Ascending aorta (tissue), 2 donors: Measurements from ENCODE around the gene C11orf54. TPM values are rescaled to one million over a fixed set of nuclear protein-coding genes. Genes with fewer than 3 reads are reported as not detected.

Source experiments
- DNase-seq, 2 donors: peaks; one replicate each; pipeline ENCODE4 v3.0.0-alpha.2; 2019; ENCODE audit warnings: low spot score in 2 of 2
- H3K27ac ChIP-seq, 2 donors: fragments of 200-600 bp; sonication (generic); one replicate each; pipeline ENCODE4 v1.5.1; 2016 to 2017; ENCODE audit warnings: mild to moderate bottlenecking in 1 of 2
- H3K27me3 ChIP-seq: fragments of 200-600 bp; sonication (generic); one replicate; pipeline ENCODE4 v1.5.1; 2017
- H3K36me3 ChIP-seq, 2 donors: fragments of 200-600 bp; sonication (generic); one replicate each; pipeline ENCODE4 v1.5.1; 2016
- H3K4me1 ChIP-seq, 2 donors: fragments of 200-600 bp; sonication (generic); one replicate each; pipeline ENCODE4 v1.5.1; 2016 to 2017; ENCODE audit warnings: mild to moderate bottlenecking in 1 of 2
- H3K4me3 ChIP-seq, 2 donors: fragments of 200-600 bp; sonication (generic); one replicate each; pipeline ENCODE4 v1.5.1; 2016 to 2017; ENCODE audit warnings: mild to moderate bottlenecking in 1 of 2
- H3K9me3 ChIP-seq, 2 donors: fragments of 200-600 bp; sonication (generic); one replicate each; pipeline ENCODE4 v1.5.1; 2016
- CTCF ChIP-seq, 3 experiments: fragments of 200-600 bp in 2 of 3; fragments of 450-650 bp in 1 of 3; sonication (generic) in 2 of 3; IDR thresholded peaks; one replicate each; pipeline ENCODE4 v1.5.1; 2016 to 2019; ENCODE audit warnings: antibody characterized with exemption in 3 of 3, mild to moderate bottlenecking in 1 of 3, moderate library complexity in 1 of 3
- intact Hi-C: fragments of 100-400 bp; cut with DNase I; formaldehyde crosslinking; loops from one replicate; pipeline ENCODE4 v1.15.1; 2023
- total RNA-seq: library from RNA; depleted of rRNA; stranded (reverse); fragments of >200 nt; gene quantifications from one replicate; pipeline ENCODE4 v1.1.0, GENCODE V29; 2016

The C11orf54 gene
- total RNA-seq, 1 donor from 2014 or later: 3.9 TPM

GRCh38 chr11:93796441-93797231 is 55.2 kb downstream of the C11orf54 start:
- intact Hi-C loops: no loop called here
- Histone ChIP-seq H3K9me3 (no peaks in the 10 kb centered on the region), H3K36me3 (peaks cover 59 to 85% of the 10 kb centered on the region in 2 donors), H3K27me3 (no peaks in the 10 kb centered on the region), H3K4me3 (no peak overlapping the region), H3K27ac (no peak overlapping the region), H3K4me1 (no peaks in the 10 kb centered on the region)
- no peak for TF ChIP-seq CTCF (IDR thresholded peaks at IDR 0.05)
- no peak for DNase-seq

- intact Hi-C loops: no loop called here
- no peak for TF ChIP-seq CTCF (IDR thresholded peaks at IDR 0.05)
- Histone ChIP-seq H3K4me1 (no peaks in the 10 kb centered on the region), H3K4me3 (no peak overlapping the region), H3K9me3 (no peaks in the 10 kb centered on the region), H3K27me3 (no peaks in the 10 kb centered on the region), H3K27ac (no peak overlapping the region), H3K36me3 (peaks cover 44 to 71% of the 10 kb centered on the region in 2 donors)
- no peak for DNase-seq
Observed at GRCh38 chr11:93801366-93801765, 59.9 kb downstream of the C11orf54 start.

- Histone ChIP-seq H3K9me3 (no peaks in the 10 kb centered on the region), H3K27ac (no peak overlapping the region), H3K4me3 (no peak overlapping the region), H3K27me3 (no peaks in the 10 kb centered on the region), H3K4me1 (no peaks in the 10 kb centered on the region), H3K36me3 (peaks cover 43 to 70% of the 10 kb centered on the region in 2 donors)
- intact Hi-C loops: no loop called here
- DNase-seq: no peak
- TF ChIP-seq CTCF (IDR thresholded peaks at IDR 0.05): no peak
Observed at GRCh38 chr11:93804879-93805278, 63.4 kb downstream of the C11orf54 start.

- DNase-seq: no peak
- H3K27me3 ChIP-seq: no peaks in the 10 kb centered on the region
- intact Hi-C loops: no loop called here
- no peaks in the 10 kb centered on the region for H3K9me3 ChIP-seq
- peaks cover 47 to 80% of the 10 kb centered on the region in 2 donors for H3K36me3 ChIP-seq
- H3K4me1 ChIP-seq: no peaks in the 10 kb centered on the region
- no peak for TF ChIP-seq CTCF (IDR thresholded peaks at IDR 0.05)
- no peak overlapping the region for H3K4me3 ChIP-seq
- no peak overlapping the region for H3K27ac ChIP-seq
Observed at GRCh38 chr11:93807980-93808379, 66.5 kb downstream of the C11orf54 start.

- no peak for TF ChIP-seq CTCF (IDR thresholded peaks at IDR 0.05)
- H3K36me3 ChIP-seq: peaks cover 58 to 71% of the 10 kb centered on the region in 2 donors
- no peaks in the 10 kb centered on the region for H3K27me3 ChIP-seq
- H3K9me3 ChIP-seq: no peaks in the 10 kb centered on the region
- no peaks in the 10 kb centered on the region for H3K4me1 ChIP-seq
- no peak for DNase-seq
- H3K27ac ChIP-seq: no peak overlapping the region
- intact Hi-C loops: no loop called here
- no peak overlapping the region for H3K4me3 ChIP-seq
Observed at GRCh38 chr11:93813974-93814373, 72.5 kb downstream of the C11orf54 start.

Other genes with a start within 250 kb of the C11orf54 start
- 89.2 TPM for gene SMCO4, start 198.3 kb upstream of the C11orf54 start, total RNA-seq
- 21.4 TPM for gene CEP295, start 80.0 kb upstream of the C11orf54 start, total RNA-seq
- gene TAF1D, start 177 bp upstream of the C11orf54 start, total RNA-seq: 81.1 TPM
- 12.6 TPM for gene MED17, start 42.6 kb downstream of the C11orf54 start, total RNA-seq
- not detected for gene VSTM5, start 108.9 kb downstream of the C11orf54 start, total RNA-seq